ENCODE measurements around the gene CLEC2A.

- no peak for TF ChIP-seq CTCF (IDR thresholded peaks at IDR 0.05 in 8 of 11, conservative IDR thresholded peaks at IDR 0.05 in 3 of 11)
- TF ChIP-seq POLR2A (IDR thresholded peaks at IDR 0.05), result no peak
- TF ChIP-seq POLR2AphosphoS5 (IDR thresholded peaks at IDR 0.05), result no peak
Measured at GRCh38 chr12:9867531-9867930, 64.6 kb downstream of the CLEC2A start.

Measured in spleen (tissue), 7 donors.